ENCODE results near the gene CCNG2.

DNA sequence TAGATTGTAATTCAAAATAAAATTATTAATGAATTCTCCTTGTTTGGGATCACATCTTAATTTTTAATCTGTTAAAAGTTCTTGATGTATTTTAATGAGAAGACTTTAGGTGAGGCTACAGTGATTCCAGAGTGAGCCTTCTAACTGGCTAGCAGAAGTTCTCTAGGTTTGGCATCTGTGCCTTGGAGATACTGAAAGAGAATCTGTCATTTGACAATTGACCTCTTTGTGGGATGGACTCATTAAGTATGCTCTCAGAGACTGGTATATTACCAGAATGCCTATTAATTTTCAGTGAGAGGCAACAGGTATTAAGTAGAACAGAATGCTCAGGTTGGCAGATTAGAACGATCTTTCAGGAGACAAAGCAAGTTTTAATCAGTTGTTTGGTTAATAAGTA lies 10.2 kb downstream of the CCNG2 start:
- TF ChIP-seq POLR2AphosphoS5 (IDR thresholded peaks at IDR 0.05; ENCODE audit: low read depth, low read length) (no peak), AGO2 (optimal IDR thresholded peaks at IDR 0.05; ENCODE audit: low read depth, low read length) (no peak), RARA (CRISPR knock-in tag; IDR thresholded peaks at IDR 0.05) (no peak), ZBTB39 (CRISPR knock-in tag; IDR thresholded peaks at IDR 0.05) (no peak), YY1 (IDR thresholded peaks at IDR 0.05; ENCODE audit: insufficient read depth, insufficient replicate concordance, low read depth, low read length) (no peak), FOXJ3 (CRISPR knock-in tag; IDR thresholded peaks at IDR 0.05; ENCODE audit: borderline replicate concordance) (no peak), ZNF629 (CRISPR knock-in tag; conservative IDR thresholded peaks at IDR 0.05) (no peak)
- TF ChIP-seq, protein P1, sequence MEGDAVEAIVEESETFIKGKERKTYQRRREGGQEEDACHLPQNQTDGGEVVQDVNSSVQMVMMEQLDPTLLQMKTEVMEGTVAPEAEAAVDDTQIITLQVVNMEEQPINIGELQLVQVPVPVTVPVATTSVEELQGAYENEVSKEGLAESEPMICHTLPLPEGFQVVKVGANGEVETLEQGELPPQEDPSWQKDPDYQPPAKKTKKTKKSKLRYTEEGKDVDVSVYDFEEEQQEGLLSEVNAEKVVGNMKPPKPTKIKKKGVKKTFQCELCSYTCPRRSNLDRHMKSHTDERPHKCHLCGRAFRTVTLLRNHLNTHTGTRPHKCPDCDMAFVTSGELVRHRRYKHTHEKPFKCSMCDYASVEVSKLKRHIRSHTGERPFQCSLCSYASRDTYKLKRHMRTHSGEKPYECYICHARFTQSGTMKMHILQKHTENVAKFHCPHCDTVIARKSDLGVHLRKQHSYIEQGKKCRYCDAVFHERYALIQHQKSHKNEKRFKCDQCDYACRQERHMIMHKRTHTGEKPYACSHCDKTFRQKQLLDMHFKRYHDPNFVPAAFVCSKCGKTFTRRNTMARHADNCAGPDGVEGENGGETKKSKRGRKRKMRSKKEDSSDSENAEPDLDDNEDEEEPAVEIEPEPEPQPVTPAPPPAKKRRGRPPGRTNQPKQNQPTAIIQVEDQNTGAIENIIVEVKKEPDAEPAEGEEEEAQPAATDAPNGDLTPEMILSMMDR (CRISPR knock-in tag; IDR thresholded peaks at IDR 0.05) = no peak
- TF ChIP-seq, protein P2, sequence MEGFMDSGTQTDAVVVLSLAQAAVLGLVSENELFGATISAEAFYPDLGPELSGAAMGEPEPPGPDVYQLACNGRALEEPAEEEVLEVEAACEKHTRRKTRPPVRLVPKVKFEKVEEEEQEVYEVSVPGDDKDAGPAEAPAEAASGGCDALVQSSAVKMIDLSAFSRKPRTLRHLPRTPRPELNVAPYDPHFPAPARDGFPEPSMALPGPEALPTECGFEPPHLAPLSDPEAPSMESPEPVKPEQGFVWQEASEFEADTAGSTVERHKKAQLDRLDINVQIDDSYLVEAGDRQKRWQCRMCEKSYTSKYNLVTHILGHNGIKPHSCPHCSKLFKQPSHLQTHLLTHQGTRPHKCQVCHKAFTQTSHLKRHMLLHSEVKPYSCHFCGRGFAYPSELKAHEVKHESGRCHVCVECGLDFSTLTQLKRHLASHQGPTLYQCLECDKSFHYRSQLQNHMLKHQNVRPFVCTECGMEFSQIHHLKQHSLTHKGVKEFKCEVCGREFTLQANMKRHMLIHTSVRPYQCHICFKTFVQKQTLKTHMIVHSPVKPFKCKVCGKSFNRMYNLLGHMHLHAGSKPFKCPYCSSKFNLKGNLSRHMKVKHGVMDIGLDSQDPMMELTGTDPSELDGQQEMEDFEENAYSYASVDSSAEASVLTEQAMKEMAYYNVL (CRISPR knock-in tag; IDR thresholded peaks at IDR 0.05; ENCODE audit: borderline replicate concordance) = no peak

Measured in HepG2 (cell line).